Vagina (tissue), 2 donors: ENCODE measurements around the gene NCAPG2. TPM values are rescaled to one million over a fixed set of nuclear protein-coding genes. Genes with fewer than 3 reads are reported as not detected.

Experiments used
- DNase-seq, 2 donors: peaks; one replicate each; pipeline ENCODE4 v3.0.0-alpha.2; 2017; ENCODE audit errors: extremely low spot score in 2 of 2
- H3K27ac ChIP-seq: fragments of 200-600 bp; sonication (generic); one replicate; pipeline ENCODE4 v1.5.1; 2019
- H3K27me3 ChIP-seq: fragments of 200-600 bp; sonication (generic); one replicate; pipeline ENCODE4 v1.5.1; 2019
- H3K36me3 ChIP-seq, 2 donors: fragments of 200-600 bp; sonication (generic); one replicate each; pipeline ENCODE4 v1.5.1; 2017 to 2019
- H3K4me1 ChIP-seq: fragments of 200-600 bp; sonication (generic); one replicate; pipeline ENCODE4 v1.5.1; 2019
- H3K4me3 ChIP-seq, 2 donors: fragments of 200-600 bp; sonication (generic); 1 replicate in 1 of 2; 2 replicates in 1 of 2; pipeline ENCODE4 v1.5.1; 2016 to 2019
- H3K9me3 ChIP-seq: fragments of 200-600 bp; sonication (generic); one replicate; pipeline ENCODE4 v1.5.1; 2019
- POLR2A ChIP-seq, 2 donors: fragments of 450-650 bp; IDR thresholded peaks; one replicate each; pipeline ENCODE4 v1.6.1; 2017; ENCODE audit warnings: antibody characterized with exemption in 2 of 2, mild to moderate bottlenecking in 2 of 2, moderate library complexity in 2 of 2
- POLR2AphosphoS5 ChIP-seq, 2 donors: sonication (generic); formaldehyde crosslinking; IDR thresholded peaks; one replicate each; pipeline ENCODE4 v1.9.0; 2017; ENCODE audit warnings: antibody characterized with exemption in 2 of 2, mild to moderate bottlenecking in 2 of 2, low read depth in 1 of 2; ENCODE audit not compliant: insufficient read depth in 1 of 2
- intact Hi-C: fragments of 100-400 bp; cut with DNase I; formaldehyde crosslinking; loops from one replicate; pipeline ENCODE4 v1.15.1; 2023
- total RNA-seq: library from RNA; depleted of rRNA; stranded (reverse); fragments of >200 nt; gene quantifications from one replicate; pipeline ENCODE4 v1.2.3, GENCODE V29; 2016
- TF ChIP-seq, protein P1 (sequence below), 3 experiments: fragments of 450-650 bp in 2 of 3; fragments of 200-600 bp in 1 of 3; sonication (generic) in 1 of 3; IDR thresholded peaks; one replicate each; pipeline ENCODE4 v1.5.1; 2017 to 2019; ENCODE audit warnings: antibody characterized with exemption in 3 of 3, mild to moderate bottlenecking in 2 of 3, moderate library complexity in 2 of 3

Gene NCAPG2
- total RNA-seq, 1 donor from 2014 or later: 9.6 TPM

DNA sequence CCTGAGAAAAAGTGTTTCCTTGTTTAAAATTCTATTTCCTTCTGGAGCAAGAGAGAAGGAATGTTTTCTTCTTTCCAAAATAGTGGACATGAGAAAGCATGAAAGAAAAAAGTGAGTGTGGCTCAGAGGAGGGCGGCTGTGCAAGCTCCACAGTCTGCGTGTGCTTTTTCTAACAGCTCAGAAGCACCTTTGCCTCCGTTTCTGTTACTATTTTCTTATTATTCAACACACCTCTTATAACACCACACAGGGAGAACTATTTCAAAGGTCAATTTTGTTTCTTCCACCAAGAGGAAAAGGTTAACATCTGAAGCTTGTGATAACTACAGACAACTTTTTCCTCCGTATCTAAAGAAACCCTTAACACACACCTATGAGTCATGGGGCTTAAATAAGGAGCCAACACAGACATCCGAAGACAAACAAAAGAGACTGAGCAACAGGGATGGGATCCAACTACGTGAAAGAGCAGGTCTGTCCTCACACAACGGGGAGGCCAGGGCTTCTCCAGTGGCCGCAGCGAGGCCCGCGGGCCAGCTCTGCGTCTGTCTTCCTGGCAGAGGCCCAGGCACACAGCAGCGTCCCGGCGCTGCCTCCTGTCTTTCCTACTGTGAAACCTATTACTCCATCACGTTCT, 36.2 kb upstream of the NCAPG2 start:
- peaks cover 0 to 76% of the 10 kb centered on the region in 2 donors for H3K36me3 ChIP-seq
- intact Hi-C loops: no loop called here
- no peaks in the 10 kb centered on the region for H3K27me3 ChIP-seq
- no peaks in the 10 kb centered on the region for H3K4me1 ChIP-seq
- no peaks in the 10 kb centered on the region for H3K9me3 ChIP-seq
- DNase-seq: no peak
- TF ChIP-seq, protein P1, sequence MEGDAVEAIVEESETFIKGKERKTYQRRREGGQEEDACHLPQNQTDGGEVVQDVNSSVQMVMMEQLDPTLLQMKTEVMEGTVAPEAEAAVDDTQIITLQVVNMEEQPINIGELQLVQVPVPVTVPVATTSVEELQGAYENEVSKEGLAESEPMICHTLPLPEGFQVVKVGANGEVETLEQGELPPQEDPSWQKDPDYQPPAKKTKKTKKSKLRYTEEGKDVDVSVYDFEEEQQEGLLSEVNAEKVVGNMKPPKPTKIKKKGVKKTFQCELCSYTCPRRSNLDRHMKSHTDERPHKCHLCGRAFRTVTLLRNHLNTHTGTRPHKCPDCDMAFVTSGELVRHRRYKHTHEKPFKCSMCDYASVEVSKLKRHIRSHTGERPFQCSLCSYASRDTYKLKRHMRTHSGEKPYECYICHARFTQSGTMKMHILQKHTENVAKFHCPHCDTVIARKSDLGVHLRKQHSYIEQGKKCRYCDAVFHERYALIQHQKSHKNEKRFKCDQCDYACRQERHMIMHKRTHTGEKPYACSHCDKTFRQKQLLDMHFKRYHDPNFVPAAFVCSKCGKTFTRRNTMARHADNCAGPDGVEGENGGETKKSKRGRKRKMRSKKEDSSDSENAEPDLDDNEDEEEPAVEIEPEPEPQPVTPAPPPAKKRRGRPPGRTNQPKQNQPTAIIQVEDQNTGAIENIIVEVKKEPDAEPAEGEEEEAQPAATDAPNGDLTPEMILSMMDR (IDR thresholded peaks at IDR 0.05): no peak
- TF ChIP-seq POLR2AphosphoS5 (IDR thresholded peaks at IDR 0.05; ENCODE audit: insufficient read depth in 1 of 2, low read depth in 1 of 2): peak in 1 of 2 donors; percentile 39
- H3K4me3 ChIP-seq: no peak overlapping the region
- no peak overlapping the region for H3K27ac ChIP-seq

DNA sequence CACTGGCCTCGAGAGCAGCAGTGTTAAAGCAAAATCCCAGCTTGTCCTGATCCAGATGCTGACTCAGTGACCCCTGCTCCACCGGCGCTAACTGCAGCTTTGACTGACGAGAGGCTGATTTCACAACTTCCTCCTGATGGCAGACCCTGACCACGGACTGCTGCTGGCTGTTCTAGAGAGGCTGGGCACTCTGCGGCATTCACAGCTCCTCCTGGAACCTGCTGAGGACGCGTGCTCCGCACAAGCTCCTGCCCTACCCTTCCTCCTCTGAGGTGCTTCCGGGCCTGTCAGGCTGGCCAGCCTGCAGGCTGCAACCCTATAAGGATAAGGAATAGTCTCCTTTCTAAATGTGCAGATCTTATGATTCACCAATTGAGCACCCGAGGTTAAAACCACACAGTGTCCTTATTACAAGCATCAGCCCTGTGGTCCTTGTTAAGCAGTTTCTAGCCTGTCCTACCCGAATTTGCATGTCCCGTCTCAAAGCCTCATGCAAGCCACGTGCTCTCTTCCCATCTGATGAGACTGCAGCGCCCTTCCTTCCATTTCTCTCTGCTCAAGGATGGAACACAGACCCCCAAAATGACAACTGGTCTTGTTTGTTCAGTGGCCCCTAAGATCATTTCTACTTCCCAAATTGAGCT, 35.5 kb upstream of the NCAPG2 start:
- TF ChIP-seq POLR2AphosphoS5 (IDR thresholded peaks at IDR 0.05; ENCODE audit: insufficient read depth in 1 of 2, low read depth in 1 of 2): peak in 1 of 2 donors; percentile 68
- no peak for TF ChIP-seq POLR2A (IDR thresholded peaks at IDR 0.05)
- H3K9me3 ChIP-seq: no peaks in the 10 kb centered on the region
- H3K4me1 ChIP-seq: no peaks in the 10 kb centered on the region
- no peak for DNase-seq
- no peaks in the 10 kb centered on the region for H3K27me3 ChIP-seq
- no peak overlapping the region for H3K4me3 ChIP-seq
- H3K27ac ChIP-seq: no peak overlapping the region
- peaks cover 0 to 82% of the 10 kb centered on the region in 2 donors for H3K36me3 ChIP-seq
- intact Hi-C loops: no loop called here

DNA sequence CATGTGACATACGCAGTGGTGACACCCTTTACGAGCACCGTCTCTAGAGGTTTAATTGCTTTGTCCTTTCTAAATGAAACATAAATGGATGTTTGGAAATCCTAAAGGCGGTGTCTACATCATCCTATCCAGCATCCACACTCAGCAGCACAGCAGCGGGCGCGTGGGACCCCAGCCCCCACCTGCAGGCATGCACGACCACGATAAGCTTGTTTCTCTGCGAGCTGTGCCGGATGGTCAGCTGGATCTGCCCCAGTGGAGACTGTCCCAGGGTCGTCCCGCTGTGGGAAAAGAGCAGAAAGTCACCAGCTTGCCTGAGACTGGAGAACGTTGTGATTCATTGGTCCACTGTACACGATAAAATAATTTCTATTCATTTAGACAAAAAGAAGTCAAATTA, 34.2 kb upstream of the NCAPG2 start:
- intact Hi-C loops: no loop called here
- Histone ChIP-seq H3K4me1 (no peaks in the 10 kb centered on the region), H3K4me3 (no peak overlapping the region), H3K36me3 (peaks cover 0 to 90% of the 10 kb centered on the region in 2 donors), H3K27ac (no peak overlapping the region), H3K27me3 (no peaks in the 10 kb centered on the region), H3K9me3 (no peaks in the 10 kb centered on the region)
- no peak for TF ChIP-seq POLR2A (IDR thresholded peaks at IDR 0.05)
- TF ChIP-seq POLR2AphosphoS5 (IDR thresholded peaks at IDR 0.05; ENCODE audit: insufficient read depth in 1 of 2, low read depth in 1 of 2): no peak
- TF ChIP-seq, protein P1 (IDR thresholded peaks at IDR 0.05): no peak
- DNase-seq: no peak

DNA sequence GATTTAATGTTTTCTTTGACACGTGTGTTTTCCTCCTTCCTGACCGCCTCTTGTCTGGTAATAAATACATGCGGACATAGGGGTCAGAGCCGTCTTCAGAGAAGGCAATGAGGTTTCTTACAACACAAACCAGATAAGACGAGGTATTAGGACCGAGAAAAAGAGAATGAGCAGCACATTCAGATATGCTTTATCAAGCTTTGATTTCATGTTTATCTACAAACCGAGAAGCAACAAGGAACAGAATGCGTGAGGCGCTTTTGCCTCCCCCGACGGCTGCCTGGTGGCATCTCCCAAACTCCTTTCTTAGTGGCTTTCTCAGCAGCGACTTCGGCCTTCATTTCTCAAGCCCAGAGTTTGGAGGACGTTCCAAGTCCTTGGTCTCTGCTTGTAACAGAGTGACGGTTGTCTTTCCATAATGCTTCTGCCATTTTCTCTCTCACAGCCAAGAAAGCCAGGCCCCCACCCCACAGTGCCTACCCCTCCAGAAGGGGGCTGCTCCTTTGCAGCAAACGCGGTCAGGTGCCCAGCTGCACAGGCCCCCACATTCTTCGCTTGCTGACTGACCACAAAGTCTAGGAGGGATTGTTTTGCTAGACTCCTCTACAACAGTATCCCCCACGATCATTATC, 32.6 kb upstream of the NCAPG2 start:
- no peaks in the 10 kb centered on the region for H3K27me3 ChIP-seq
- H3K36me3 ChIP-seq: peaks cover 0 to 79% of the 10 kb centered on the region in 2 donors
- intact Hi-C loops: no loop called here
- DNase-seq: no peak
- H3K27ac ChIP-seq: no peak overlapping the region
- TF ChIP-seq, protein P1 (IDR thresholded peaks at IDR 0.05): no peak
- TF ChIP-seq POLR2A (IDR thresholded peaks at IDR 0.05) (no peak), POLR2AphosphoS5 (IDR thresholded peaks at IDR 0.05; ENCODE audit: insufficient read depth in 1 of 2, low read depth in 1 of 2) (no peak)
- H3K4me1 ChIP-seq: no peaks in the 10 kb centered on the region
- no peaks in the 10 kb centered on the region for H3K9me3 ChIP-seq
- no peak overlapping the region for H3K4me3 ChIP-seq

DNA sequence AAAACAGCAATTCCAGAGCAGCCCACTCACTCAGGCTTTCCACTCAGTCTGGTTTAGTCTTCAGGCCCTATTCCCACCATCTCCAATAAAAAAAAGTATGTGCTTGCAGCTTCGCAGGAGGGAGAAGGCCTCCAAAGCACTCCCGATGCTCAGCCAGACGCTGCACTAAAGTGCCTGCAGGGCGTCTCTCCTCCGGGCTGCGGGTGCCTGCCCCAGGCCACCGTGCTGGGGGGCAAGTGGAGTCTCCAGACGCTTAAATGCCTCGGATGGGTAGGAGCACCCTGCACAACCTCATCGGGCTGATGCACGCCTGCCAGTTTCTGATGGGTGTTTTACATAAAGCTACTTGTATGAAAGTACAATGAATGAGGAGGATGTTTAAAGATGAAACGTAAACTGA, 31.3 kb upstream of the NCAPG2 start:
- no peak for DNase-seq
- Histone ChIP-seq H3K27ac (no peak overlapping the region), H3K9me3 (no peaks in the 10 kb centered on the region), H3K36me3 (peaks cover 0 to 67% of the 10 kb centered on the region in 2 donors), H3K27me3 (no peaks in the 10 kb centered on the region), H3K4me3 (no peak overlapping the region), H3K4me1 (no peaks in the 10 kb centered on the region)
- TF ChIP-seq, protein P1 (IDR thresholded peaks at IDR 0.05): no peak
- TF ChIP-seq POLR2AphosphoS5 (IDR thresholded peaks at IDR 0.05; ENCODE audit: insufficient read depth in 1 of 2, low read depth in 1 of 2): no peak
- no peak for TF ChIP-seq POLR2A (IDR thresholded peaks at IDR 0.05)
- intact Hi-C loops: no loop called here
